ENCODE data around the gene FANCC.
A peak's percentile ranks its signal among the peaks of the same experiment; 100 is the strongest.

Gene FANCC

GRCh38 chr9:95315108-95315746 is 2.3 kb downstream of the FANCC start:
- no peak for DNase-seq (ENCODE audit: low read depth)
- TF ChIP-seq CTCF (conservative IDR thresholded peaks at IDR 0.05; ENCODE audit: low read depth, low read length), result no peak
- no peak overlapping the region for H3K4me3 ChIP-seq (ENCODE audit: low read length)

GRCh38 chr9:95313010-95313498 is 4.5 kb downstream of the FANCC start:
- DNase-seq (ENCODE audit: low read depth), result peak; percentile 38
- no peak for TF ChIP-seq CTCF (conservative IDR thresholded peaks at IDR 0.05; ENCODE audit: low read depth, low read length)
- H3K4me3 ChIP-seq (ENCODE audit: low read length), result peak overlapping the region; percentile 52

- TF ChIP-seq CTCF (conservative IDR thresholded peaks at IDR 0.05; ENCODE audit: low read depth, low read length), result no peak
- no peak overlapping the region for H3K4me3 ChIP-seq (ENCODE audit: low read length)
- no peak for DNase-seq (ENCODE audit: low read depth)
These were observed 5.5 kb downstream of the FANCC start for GRCh38 chr9:95311961-95312360.

GRCh38 chr9:95307538-95307937 is 10.0 kb downstream of the FANCC start:
- DNase-seq (ENCODE audit: low read depth), result no peak
- H3K4me3 ChIP-seq (ENCODE audit: low read length), result no peak overlapping the region
- TF ChIP-seq CTCF (conservative IDR thresholded peaks at IDR 0.05; ENCODE audit: low read depth, low read length), result no peak

GRCh38 chr9:95306819-95307218 is 10.7 kb downstream of the FANCC start:
- no peak for DNase-seq (ENCODE audit: low read depth)
- TF ChIP-seq CTCF (conservative IDR thresholded peaks at IDR 0.05; ENCODE audit: low read depth, low read length), result no peak
- H3K4me3 ChIP-seq (ENCODE audit: low read length), result no peak overlapping the region

- TF ChIP-seq CTCF (conservative IDR thresholded peaks at IDR 0.05; ENCODE audit: low read depth, low read length), result no peak
- DNase-seq (ENCODE audit: low read depth), result no peak
- no peak overlapping the region for H3K4me3 ChIP-seq (ENCODE audit: low read length)
These were observed 11.6 kb downstream of the FANCC start for GRCh38 chr9:95305770-95306492.

- H3K4me3 ChIP-seq (ENCODE audit: low read length), result no peak overlapping the region
- no peak for TF ChIP-seq CTCF (conservative IDR thresholded peaks at IDR 0.05; ENCODE audit: low read depth, low read length)
- DNase-seq (ENCODE audit: low read depth), result no peak
These were observed 15.0 kb downstream of the FANCC start for GRCh38 chr9:95302479-95302878.

Measured in retinal pigment epithelial cell (primary cell).